PC-3 (cell line): Measurements from ENCODE around the gene TCHP.

Experiments
- CTCF ChIP-seq: fragments of 300-600 bp; sonication (generic); conservative IDR thresholded peaks from 2 replicates; pipeline ENCODE4 v1.5.1; 2017; ENCODE audit warnings: antibody characterized with exemption, low read depth, mild to moderate bottlenecking, low read length
- EZH2 ChIP-seq: fragments of 300-600 bp; sonication (generic); IDR thresholded peaks from one replicate; pipeline ENCODE4 v1.6.1; 2017; ENCODE audit warnings: antibody characterized with exemption, mild to moderate bottlenecking, low read length; ENCODE audit not compliant: unreplicated experiment

GRCh38 chr12:109905301-109905700, 5.2 kb downstream of the TCHP start:
- TF ChIP-seq CTCF (no peak), EZH2 (no peak)
